GM18517 (cell line): ENCODE measurements around the gene LCE7A.

ENCODE experiments used
- ATAC-seq: cut with Tn5 transposase; IDR thresholded peaks from one replicate; pipeline ENCODE4 v1.9.1; 2021; ENCODE audit warnings: mild to moderate bottlenecking, moderate library complexity; ENCODE audit not compliant: unreplicated experiment

LCE7A gene, protein sequence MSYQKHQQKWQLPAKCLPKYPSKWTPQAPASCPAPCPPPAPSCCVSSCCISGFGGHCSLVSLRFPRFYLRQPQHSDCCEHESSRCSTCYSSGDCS

DNA sequence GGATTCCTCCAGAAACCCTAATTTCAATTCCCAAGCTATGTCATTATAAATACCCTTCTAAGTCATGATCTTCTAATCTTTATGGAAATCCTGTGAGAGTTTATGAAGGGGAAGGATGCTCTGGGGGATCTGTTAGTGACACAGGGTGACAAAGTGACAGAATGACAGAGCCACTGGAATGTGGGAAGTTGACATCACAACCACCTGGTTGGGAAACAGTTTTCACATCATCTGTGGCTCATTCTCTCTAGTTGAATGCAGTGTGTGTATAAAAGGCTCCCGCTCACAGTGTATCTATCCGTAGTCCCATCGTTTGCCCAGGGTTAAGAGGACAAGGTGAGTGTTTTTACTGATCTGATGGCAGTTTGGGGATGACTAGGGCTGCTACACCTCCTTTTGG, at the start of gene LCE7A:
LCE7A (plus strand) TSS at position 301 of the 400 bp plus-strand sequence. CDS start 702 bp downstream, outside the sequence.
- no peak for ATAC-seq

DNA sequence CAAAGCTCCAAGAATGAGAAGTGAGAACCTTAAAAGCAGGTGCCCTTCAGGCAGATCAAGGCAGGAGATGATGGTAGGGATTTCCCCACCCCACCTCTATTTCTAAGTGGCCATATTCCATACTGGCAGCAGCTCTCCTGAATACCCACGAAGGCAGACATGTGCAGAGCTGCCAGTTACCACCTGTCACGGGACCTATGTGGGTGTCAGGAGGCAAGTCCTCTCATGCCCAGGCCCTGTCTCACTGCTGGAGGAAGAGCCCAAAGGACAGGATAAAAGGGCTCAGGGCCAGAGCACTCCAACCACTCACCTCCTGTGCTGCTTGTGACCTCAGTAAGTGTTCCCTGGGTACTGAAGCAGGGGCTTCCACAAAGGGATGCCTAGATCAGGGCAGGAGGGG, 48.7 kb upstream of the LCE7A start:
- no peak for ATAC-seq

DNA sequence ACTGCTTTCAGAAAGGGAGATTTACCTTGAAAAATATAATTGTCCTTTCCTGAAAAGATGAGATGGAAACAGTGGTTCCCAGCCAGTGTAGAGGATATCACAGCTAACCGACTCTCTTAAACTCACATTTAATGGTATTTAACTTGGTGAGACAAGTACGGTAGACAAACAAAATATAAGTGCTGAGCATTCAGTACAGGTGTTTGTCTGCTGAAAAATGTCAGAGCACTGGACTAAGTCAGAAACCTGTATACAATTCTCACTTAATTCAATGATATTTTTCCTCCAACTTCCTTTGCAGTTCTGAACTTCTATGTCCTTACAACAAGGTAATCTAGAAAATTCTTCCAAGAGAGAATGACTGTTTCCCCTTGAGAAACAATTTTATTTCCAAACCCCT, 48.1 kb upstream of the LCE7A start, which contains the start of gene LCE1B:
LCE1B (plus strand) TSS at position 301 of the 400 bp plus-strand sequence. CDS start 476 bp downstream, outside the sequence.
- no peak for ATAC-seq

DNA sequence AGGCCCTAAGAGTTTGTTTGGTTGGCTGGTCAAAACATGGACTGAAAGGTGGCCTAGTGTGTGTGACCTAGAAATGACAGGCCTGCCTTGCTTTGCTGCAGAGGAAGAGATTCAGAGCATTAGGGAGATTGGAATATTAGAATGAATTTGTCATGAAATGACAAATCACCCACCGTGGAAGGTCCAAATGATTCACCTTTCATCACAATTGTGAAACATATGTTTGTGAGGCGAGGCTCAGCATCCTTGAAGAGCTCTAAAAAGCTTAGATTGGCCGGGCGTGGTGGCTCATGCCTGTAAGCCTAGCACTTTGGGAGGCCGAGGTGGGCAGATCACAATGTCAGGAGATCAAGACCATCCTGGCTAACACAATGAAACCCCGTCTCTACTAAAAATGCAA, 42.5 kb upstream of the LCE7A start:
- no peak for ATAC-seq

DNA sequence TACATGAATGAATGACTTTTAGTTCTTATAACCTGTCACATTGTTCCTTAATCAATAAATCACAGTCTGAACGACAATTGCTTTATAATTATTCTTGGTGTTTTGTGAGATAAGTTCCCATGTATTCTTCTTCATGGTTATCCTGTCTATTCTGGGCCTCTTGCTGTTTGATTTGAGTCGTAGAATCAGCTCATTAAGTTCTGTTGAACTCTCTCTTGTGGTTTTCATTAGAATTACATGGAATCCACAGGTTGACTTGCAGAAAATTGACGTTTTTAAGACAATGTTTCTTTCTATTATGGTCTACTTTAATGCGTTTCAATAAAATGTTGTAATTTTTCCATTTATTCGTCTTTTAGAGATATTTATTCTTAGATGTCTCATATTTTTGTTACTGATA, 36.5 kb upstream of the LCE7A start:
- ATAC-seq: no peak

DNA sequence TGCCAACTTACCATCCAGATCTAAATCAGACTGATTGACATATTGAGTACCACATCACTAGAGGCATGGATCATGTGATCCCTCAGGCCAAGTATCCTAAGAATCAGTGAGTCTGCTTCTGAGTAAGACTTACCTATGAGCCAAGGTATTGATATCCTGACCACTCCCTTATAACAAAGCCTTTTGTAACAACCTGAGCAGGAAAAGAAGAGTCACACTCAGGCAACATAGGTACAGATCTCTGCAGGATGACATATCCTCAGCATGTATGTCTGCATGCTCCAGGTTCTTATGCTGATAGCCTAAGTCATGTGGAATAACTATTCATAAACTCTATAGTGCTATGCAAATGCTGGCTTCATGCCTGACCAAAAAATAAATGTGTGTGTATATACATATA, 34.8 kb upstream of the LCE7A start:
- no peak for ATAC-seq

DNA sequence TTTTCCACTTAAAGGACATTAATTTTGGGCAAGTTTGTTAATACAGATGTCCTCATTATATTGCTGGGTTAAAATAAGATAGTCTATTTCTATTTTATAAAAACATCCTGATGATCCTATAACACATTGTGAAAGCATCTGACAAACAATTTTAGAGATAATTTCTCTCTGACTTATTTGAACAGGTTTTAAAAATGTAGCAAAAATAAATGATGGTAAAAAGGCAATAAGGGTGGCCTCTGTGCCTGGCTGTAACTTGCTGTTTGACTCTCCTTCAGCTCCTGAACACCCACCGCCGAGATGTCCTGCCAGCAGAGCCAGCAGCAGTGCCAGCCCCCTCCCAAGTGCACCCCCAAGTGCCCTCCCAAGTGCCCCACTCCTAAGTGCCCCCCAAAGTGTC, 32.6 kb upstream of the LCE7A start, which contains the start of gene LCE1A:
LCE1A (plus strand) TSS at position 301 of the 400 bp plus-strand sequence; CDS start at position 301, 0 bp downstream.
- ATAC-seq: no peak

DNA sequence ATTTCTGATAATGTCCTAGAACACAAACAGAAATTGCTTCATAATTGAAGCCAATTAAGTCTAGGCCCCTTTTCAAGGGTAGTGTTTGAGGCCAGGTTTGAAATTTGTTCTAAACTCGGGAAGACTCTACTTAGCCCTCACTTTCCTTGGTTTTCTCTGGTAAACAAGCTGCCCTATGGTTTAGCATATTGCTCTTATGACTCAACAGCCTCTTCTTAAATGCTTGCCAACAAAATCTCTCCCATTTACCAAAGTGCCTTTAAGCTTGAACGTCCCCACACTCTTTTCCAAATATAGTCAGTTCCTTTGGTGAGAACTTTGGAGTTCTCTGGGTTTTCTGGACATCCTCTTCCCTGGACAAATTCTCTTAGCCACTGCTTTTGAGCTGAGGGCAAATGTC, 22.9 kb upstream of the LCE7A start:
- ATAC-seq: no peak

DNA sequence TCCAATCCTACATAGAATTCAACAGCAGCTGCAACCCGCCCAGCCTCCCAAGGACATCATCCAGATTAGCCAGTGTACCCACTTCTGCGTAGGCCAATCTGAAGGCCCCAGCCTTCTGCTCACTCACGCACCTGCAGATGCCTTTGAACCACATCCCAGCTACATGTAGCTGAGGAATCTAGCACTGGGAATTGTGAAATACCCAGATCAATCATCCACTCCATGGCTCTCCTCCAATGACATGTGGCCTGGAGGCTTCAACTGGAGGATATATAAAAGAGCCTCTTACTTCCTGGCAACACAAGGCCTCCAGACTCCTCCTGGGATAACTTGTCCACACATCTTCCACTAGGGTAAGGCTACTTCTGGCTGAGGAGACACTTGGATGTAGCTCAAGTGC, 17.2 kb upstream of the LCE7A start, which contains the start of gene LCE6A:
LCE6A (plus strand) TSS at position 301 of the 400 bp plus-strand sequence. CDS start 665 bp downstream, outside the sequence.
- ATAC-seq: no peak

DNA sequence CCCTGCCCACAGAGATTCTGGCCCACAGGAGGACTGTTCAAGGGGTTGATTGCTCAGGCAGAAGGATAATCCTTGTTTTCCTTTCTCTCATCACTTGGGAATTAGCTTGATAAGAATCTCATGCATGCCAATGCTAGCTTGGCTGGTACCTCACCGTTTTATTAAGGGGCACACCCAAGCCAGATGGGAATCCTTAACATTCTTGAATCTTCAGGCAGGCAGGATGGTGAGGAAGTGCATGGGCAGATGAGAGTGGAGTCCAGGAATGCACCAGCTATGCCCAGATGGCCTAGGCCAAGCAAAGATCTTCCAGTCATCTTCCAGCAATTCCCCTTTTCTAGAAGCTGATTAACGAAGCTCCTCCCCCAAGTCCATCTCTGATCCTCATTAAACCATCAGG, 4.1 kb upstream of the LCE7A start:
- ATAC-seq: no peak

DNA sequence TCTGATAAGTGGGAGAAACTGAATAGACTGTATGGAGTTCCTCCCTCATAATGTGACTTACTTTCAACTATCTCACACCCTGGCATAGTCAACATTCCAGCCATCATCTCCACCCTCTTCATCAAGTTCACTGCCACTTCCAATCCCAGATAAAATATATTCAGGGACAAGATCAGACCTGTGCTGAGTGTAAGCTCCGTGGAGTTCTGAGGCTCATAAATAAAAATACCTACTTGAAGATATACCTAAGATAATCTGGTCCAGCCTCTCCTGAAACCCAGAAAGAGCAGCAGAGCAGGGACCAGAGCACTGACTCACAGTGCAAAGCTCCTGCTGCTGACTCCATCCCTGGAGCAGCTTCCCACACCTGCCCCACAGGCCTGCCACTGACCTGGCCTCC, 1.7 kb upstream of the LCE7A start:
- ATAC-seq: no peak

DNA sequence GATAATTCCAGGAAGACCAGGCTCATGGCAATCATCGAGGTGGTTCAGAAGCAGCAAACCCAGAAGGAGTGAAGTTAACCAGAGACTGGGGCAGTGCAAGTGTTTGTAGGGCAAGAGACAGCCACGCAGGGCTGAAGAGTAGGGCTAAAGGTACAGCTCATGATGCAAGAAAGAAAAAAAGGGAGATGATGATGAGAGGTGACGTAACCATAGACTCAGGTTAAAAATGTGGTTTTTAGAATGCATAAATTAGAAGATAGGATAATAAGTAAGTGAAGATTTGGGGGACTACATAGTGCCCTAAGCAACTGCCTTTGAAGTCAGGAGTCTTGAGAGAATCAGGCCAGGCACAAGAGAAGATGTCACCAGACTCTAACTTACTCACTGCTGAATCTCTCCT, 333 bp downstream of the LCE7A start:
- no peak for ATAC-seq

DNA sequence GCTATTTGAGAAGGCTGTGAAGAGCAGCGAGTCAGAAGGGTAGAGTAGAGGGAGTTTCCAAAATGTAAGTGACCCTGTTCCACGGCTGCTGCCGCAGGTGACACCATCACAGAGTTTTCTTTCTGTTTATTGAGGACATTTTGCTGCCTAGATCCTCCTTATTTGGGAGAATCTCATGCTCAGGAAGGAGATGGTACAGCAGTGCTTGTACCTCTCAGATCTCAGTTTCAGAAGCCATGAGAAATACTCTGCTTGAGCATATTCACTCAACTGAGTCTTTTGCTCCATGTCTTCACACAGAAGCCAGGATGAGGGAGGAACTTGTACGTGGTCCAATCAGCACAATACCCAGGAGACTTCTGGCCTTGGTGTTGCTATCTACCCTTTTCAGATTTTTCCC, 1.6 kb downstream of the LCE7A start:
- ATAC-seq: no peak

DNA sequence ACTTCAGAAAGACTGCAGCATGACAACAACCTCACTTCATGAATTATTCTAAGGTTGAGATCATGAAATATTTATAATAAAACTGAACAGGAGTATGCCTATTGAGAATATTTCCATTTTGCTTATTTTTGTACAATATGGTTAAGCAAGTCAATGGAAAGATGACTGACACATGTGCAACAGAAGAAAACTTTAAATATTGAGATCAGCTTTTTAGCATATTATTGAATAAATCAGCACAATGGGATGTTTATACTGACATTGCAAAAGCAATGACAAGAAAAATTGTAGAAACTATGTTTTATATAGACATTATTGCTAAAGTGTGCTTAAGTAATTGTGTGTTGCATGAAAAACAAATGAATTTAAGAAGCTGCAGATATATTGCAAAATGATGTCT, 4.6 kb downstream of the LCE7A start:
- ATAC-seq: no peak

DNA sequence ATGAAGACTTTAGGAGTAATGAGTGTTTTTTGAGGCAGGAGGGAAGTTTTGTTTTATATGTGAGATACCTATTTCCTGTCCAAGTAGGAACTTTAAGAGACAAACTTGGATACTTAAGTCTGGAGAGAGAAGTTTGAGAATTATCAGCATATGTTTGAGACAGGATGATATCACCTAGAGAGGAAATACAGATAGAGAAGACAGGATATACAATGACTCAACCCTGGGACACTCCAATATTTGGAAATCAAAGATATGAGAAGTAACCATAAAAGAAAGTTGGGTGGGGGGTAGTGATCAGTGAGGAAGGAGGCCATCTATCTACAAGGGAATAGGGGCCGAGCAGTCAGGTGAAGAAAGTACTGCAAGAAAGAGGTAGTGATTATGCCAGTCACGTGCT, 6.5 kb downstream of the LCE7A start:
- ATAC-seq: no peak

DNA sequence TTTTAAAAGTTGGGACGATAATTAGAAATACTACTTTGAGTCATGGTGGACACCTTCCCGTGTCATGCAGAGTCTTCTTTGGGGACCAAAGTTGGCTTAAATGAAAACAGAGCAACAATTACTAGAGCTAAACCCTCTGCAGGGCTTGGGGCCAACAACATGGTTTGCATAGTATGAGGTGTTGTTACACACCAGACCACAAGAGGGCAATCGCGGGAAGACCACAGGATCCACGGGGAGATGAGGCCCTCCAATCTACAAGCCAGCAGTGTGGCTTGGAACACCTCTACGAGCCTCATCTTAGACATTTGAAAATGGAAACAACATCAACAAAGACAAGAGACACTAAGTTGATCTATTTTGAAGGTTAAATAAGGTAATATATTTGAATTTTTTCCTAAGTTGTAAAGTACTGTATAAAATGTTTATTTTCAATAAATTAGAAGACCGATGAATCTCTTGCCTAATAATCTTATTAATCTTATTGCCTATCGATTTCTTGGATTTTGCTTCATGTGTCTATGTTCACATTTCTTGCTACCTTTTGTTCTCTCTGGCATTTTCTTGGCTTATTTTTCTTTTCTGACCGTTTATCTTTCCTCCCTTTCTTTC, 10.1 kb downstream of the LCE7A start:
- no peak for ATAC-seq

DNA sequence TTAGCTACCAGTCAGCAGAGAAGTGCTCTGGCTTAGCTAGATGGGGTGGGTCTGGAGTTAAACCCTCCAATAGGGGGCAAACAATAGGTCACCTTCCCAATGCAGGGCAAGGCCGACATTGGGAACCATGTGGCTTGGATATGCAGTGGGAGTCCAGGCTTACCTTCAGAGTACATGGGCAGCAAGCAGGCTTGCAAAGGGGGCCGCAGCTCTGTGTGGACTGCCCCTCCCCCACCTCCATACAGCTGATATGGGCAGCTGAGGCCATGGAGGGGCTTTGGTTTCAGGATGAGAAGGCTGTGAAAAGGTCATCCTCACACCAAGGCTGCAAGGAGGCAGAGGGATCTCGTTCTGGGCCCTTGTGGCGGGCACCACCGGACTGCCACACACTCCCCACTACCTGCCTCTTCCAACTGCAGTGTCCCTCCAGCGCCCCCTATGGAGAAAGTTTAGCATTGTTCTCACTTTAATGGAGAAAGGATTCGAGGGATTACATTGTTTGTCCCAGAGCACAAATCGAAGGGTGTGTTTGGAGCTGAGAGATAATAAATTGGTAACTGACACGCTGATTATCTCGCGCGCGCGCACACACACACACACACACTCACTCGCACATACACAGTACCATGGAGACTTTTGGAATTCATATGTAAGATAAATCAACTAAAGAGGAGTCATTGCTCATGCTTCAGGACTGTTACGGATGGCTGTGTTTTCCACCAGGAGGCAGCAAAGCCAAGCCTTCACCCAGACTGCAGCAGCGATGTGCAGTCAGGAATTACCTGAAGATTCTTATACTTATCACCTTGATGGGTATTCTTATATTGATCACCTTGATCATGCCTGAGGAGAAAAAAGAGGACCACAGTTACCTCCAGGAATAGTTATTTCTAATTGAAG, 11.3 kb downstream of the LCE7A start:
- ATAC-seq: no peak

DNA sequence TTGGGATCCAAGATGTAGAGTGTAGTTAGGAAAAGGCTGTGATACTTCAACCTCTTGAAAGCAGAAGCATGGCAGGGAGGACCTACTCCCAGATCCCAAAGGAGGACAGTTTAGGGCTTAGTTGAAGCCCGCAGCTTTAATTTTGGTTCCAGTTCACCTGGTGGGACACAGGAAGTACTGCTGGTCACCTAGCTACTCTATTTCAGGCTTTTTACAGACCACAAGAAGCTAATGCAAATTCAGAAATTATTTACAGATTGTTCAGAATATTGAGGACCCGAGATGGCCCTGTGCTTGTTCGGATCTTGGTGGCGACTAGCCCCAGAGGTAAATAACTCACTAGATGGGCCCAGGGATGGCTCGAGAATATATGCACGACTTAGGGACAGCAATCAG, 11.9 kb downstream of the LCE7A start:
- no peak for ATAC-seq

DNA sequence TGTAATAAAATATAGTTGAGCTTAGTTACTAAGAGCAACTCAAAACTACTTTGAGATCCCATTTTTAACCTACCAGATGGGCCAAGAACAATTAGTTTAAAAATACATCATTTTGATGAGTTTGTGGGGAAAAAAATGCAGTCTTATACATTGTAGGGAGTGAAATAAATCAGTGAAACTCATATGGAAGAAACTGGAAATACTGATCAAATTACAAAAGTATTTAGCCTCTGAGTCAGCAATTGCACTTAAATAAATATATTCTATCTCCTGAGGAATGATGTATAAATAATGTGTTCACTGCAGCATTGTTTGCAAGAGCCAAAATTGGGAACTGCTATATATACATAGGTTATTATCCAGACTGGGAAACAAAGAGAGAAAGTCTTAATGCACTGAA, 13.7 kb downstream of the LCE7A start:
- no peak for ATAC-seq

DNA sequence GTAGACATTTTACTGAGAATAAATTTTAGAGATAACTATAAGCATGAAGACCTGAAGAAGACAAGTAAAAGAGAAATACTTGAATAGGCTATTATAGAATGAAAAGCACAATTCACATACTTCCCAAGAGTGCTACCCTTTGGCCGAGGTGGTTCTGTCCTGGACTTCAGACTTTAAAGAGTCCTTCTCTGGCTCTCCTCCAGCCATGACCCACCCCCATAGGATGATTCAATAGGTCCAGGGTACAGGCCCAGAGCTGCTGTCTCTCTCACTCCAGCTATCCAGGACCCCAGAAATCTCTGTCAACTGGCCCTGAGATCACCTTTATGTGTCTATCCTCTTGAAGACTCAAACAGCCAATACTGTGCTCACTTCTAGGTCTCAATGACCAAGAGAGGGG, 17.0 kb downstream of the LCE7A start:
- no peak for ATAC-seq

DNA sequence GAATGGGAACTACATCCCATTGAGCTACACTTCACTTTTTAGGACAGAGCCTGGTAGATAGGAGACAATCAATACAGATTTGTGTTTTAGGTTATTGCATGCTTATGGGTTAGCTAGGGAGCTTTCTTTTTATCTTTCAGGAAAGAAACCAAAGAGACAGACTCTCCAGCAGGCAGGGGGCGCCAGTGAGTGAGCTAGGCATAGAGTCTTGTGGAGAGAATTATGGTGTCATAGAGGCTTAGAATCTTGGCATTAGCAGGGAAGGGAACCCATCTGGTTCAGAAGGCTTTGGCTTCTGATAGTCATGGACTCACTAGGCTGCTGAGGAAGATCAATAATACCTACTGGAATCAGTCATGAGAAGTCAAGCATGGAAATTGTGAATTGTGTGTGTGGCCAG, 18.2 kb downstream of the LCE7A start, which contains the start of gene SMCP:
SMCP (plus strand) TSS at position 281 of the 400 bp plus-strand sequence. CDS start 6,101 bp downstream, outside the sequence.
- no peak for ATAC-seq
